Myocyte (in vitro differentiated cells): ENCODE results near the gene CCDC172. TPM values are rescaled to one million over a fixed set of nuclear protein-coding genes. Genes with fewer than 3 reads are reported as not detected.

Experiments used
- DNase-seq: peaks from one replicate; pipeline ENCODE4 v3.0.0-alpha.2; 2012; ENCODE audit warnings: low read depth
- total RNA-seq: library from RNA; depleted of rRNA; stranded (reverse); fragments of >200 nt; gene quantifications from 2 replicates; pipeline ENCODE4 v1.2.3, GENCODE V29; 2014

The CCDC172 gene
- total RNA-seq, 1 donor from 2014 or later, result not detected

GRCh38 chr10:116429288-116429977 is 105.2 kb downstream of the CCDC172 start:
- no peak for DNase-seq

Other genes with a start within 250 kb of the CCDC172 start
- gene GFRA1, start 51.2 kb upstream of the CCDC172 start, total RNA-seq, result 11.1 and 12.9 TPM in 2 replicates
- gene PNLIPRP3, start 103.4 kb downstream of the CCDC172 start, total RNA-seq, result 0.56 and 0.99 TPM in 2 replicates
- gene PNLIP, start 221.5 kb downstream of the CCDC172 start, total RNA-seq, result not detected in 2 replicates